NOMO-1 (cell line): ENCODE results near the gene ARID2.

ENCODE experiments used
- DNase-seq, 2 experiments: peaks; one replicate each; lab custom pipeline; 2025; ENCODE audit not compliant: unreplicated experiment in 2 of 2; lab: John Stamatoyannopoulos, UW

ARID2 gene

GRCh38 chr12:45729233-45730083 lies at the start of gene ARID2:
Gene ARID2 (plus strand): TSS chr12:45729706. CDS start chr12:45729837, 131 bp downstream.
- DNase-seq: peak; percentile 61 to 69

GRCh38 chr12:45680362-45680761 lies 49.1 kb upstream of the ARID2 start:
- DNase-seq: no peak

GRCh38 chr12:45681465-45681864 lies 48.0 kb upstream of the ARID2 start:
- DNase-seq: no peak

GRCh38 chr12:45685680-45686079 lies 43.8 kb upstream of the ARID2 start:
- no peak for DNase-seq

GRCh38 chr12:45687081-45688015 lies 42.2 kb upstream of the ARID2 start:
- DNase-seq: no peak

GRCh38 chr12:45688183-45688582 lies 41.3 kb upstream of the ARID2 start:
- DNase-seq: no peak

GRCh38 chr12:45695035-45695434 lies 34.5 kb upstream of the ARID2 start:
- no peak for DNase-seq

- no peak for DNase-seq
These were observed 33.9 kb upstream of the ARID2 start for GRCh38 chr12:45695606-45696005.

GRCh38 chr12:45696049-45696448 lies 33.5 kb upstream of the ARID2 start:
- no peak for DNase-seq

- DNase-seq: no peak
These were observed 32.1 kb upstream of the ARID2 start for GRCh38 chr12:45697371-45697770.

- no peak for DNase-seq
These were observed 28.2 kb upstream of the ARID2 start for GRCh38 chr12:45701296-45701695.

GRCh38 chr12:45703942-45704341 lies 25.6 kb upstream of the ARID2 start:
- DNase-seq: no peak

GRCh38 chr12:45704968-45705367 lies 24.5 kb upstream of the ARID2 start:
- no peak for DNase-seq

- DNase-seq: no peak
These were observed 24.1 kb upstream of the ARID2 start for GRCh38 chr12:45705404-45705803.

- DNase-seq: peak in 1 of 2 experiments; percentile 33
These were observed 22.2 kb upstream of the ARID2 start for GRCh38 chr12:45707241-45707857.

GRCh38 chr12:45708363-45708762 lies 21.1 kb upstream of the ARID2 start:
- no peak for DNase-seq

- no peak for DNase-seq
These were observed 20.6 kb upstream of the ARID2 start for GRCh38 chr12:45708901-45709300.

GRCh38 chr12:45712319-45712718 lies 17.2 kb upstream of the ARID2 start:
- DNase-seq: no peak

GRCh38 chr12:45713078-45713477 lies 16.4 kb upstream of the ARID2 start:
- no peak for DNase-seq

GRCh38 chr12:45718306-45718705 lies 11.2 kb upstream of the ARID2 start:
- DNase-seq: no peak

GRCh38 chr12:45720069-45720468 lies 9.4 kb upstream of the ARID2 start:
- no peak for DNase-seq
